Gastrocnemius medialis (tissue), 4 donors: Measurements from ENCODE around the gene CBARP.

ENCODE experiments used
- CTCF ChIP-seq, 5 experiments: fragments of 450-650 bp in 3 of 5; fragments of 200-600 bp in 2 of 5; sonication (generic) in 2 of 5; IDR thresholded peaks in 4 of 5; conservative IDR thresholded peaks in 1 of 5; 1 replicate in 4 of 5; 2 replicates in 1 of 5; pipeline ENCODE4 v1.5.1; 2016 to 2019; ENCODE audit warnings: antibody characterized with exemption in 5 of 5, mild to moderate bottlenecking in 3 of 5, moderate library complexity in 3 of 5
- POLR2A ChIP-seq, 2 donors: fragments of 450-650 bp; IDR thresholded peaks; one replicate each; pipeline ENCODE4 v1.6.1; 2017; ENCODE audit warnings: antibody characterized with exemption in 2 of 2, mild to moderate bottlenecking in 2 of 2, moderate library complexity in 2 of 2

DNA sequence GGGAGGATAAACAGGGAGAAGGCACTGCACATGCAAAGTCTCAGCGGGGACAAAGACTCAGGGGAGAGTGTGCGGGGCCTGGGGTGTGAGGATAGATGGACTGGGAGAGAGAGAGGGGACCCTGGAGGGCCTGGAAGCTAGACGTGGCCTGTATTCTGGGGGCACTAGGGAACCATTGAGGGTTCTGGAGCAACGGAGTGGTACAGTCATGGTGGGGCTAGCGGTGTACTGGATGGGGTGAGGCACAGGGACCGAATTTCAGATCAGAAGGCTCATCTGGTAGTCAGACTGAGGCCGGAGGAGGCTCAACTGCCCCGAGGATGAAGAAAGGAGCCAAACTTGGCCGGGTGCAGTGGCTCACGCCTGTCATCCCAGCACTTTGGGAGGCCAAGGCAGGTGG lies 55.7 kb downstream of the CBARP start:
- TF ChIP-seq CTCF (IDR thresholded peaks at IDR 0.05 in 4 of 5, conservative IDR thresholded peaks at IDR 0.05 in 1 of 5) (no peak), POLR2A (IDR thresholded peaks at IDR 0.05) (no peak)
